ENCODE measurements around the gene PLD1. TPM values are rescaled to one million over a fixed set of nuclear protein-coding genes. Genes with fewer than 3 reads are reported as not detected.

Gene PLD1
- total and polyA plus RNA-seq, 11 donors: 12.3 to 106 (median 61.0) TPM

DNA sequence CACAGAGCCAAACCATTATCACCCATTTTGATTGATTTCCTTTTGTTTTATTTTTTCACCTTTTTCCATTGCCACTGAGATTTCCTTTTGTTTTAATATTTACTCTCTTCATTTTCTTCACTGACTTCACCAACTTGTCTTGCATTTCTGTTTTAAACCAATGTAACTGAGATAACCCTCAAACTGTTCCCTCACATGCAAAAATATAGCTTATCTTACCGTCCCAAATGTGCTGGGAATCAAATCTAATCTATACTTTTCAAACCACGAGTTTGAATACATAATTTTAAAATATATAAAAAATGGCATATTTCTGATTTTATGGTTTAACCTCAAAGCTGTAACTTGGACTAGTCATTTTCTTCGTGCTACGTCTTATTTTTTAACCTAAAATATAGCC lies 143.8 kb downstream of the PLD1 start:
- no peak overlapping the region for H3K4me3 ChIP-seq
- 90 to 94% (median 93%) methylated on average over 4 of the region's 4 CpGs for WGBS, 4 donors
- no peak for TF ChIP-seq POLR2A (IDR thresholded peaks at IDR 0.05)
- TF ChIP-seq, protein P1, sequence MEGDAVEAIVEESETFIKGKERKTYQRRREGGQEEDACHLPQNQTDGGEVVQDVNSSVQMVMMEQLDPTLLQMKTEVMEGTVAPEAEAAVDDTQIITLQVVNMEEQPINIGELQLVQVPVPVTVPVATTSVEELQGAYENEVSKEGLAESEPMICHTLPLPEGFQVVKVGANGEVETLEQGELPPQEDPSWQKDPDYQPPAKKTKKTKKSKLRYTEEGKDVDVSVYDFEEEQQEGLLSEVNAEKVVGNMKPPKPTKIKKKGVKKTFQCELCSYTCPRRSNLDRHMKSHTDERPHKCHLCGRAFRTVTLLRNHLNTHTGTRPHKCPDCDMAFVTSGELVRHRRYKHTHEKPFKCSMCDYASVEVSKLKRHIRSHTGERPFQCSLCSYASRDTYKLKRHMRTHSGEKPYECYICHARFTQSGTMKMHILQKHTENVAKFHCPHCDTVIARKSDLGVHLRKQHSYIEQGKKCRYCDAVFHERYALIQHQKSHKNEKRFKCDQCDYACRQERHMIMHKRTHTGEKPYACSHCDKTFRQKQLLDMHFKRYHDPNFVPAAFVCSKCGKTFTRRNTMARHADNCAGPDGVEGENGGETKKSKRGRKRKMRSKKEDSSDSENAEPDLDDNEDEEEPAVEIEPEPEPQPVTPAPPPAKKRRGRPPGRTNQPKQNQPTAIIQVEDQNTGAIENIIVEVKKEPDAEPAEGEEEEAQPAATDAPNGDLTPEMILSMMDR (IDR thresholded peaks at IDR 0.05): no peak
- ATAC-seq (no peak), DNase-seq (no peak)
- peaks cover 0 to 12% (median 0%) of the 10 kb centered on the region in 12 donors for H3K4me1 ChIP-seq
- no peak overlapping the region for H3K27ac ChIP-seq
- no peaks in the 10 kb centered on the region for H3K9me3 ChIP-seq
- intact Hi-C loops (cut with DNase I): no loop called here
- no peaks in the 10 kb centered on the region for H3K27me3 ChIP-seq
- peaks cover 0 to 95% (median 52%) of the 10 kb centered on the region in 9 donors for H3K36me3 ChIP-seq

DNA sequence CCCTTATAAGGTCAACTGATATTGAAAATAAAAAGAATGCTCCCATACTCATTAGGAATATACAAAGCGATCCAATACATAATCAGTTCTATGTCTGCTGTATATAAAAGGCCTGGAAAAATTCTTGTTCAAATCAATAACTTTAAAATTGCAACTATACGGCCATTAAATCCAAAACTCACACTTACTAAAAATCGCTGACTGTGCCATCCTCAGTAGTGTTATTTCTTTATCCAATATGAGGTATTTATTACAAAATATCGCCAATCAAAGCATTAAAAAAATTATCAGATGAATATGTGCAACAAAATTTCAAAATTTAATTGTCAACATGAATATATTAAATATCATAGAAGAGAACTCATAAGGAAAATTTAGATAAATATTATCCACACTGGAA lies 146.5 kb downstream of the PLD1 start:
- H3K36me3 ChIP-seq: peaks cover 0 to 97% (median 65%) of the 10 kb centered on the region in 9 donors
- H3K27me3 ChIP-seq: no peaks in the 10 kb centered on the region
- no peak overlapping the region for H3K27ac ChIP-seq
- H3K9me3 ChIP-seq: no peaks in the 10 kb centered on the region
- 94 to 98% (median 97%) methylated on average over 4 of the region's 4 CpGs for WGBS, 4 donors
- H3K4me3 ChIP-seq: no peak overlapping the region
- peaks cover 0 to 18% (median 3%) of the 10 kb centered on the region in 12 donors for H3K4me1 ChIP-seq
- ATAC-seq (no peak), DNase-seq (no peak)
- TF ChIP-seq POLR2A (IDR thresholded peaks at IDR 0.05): no peak
- TF ChIP-seq, protein P1 (IDR thresholded peaks at IDR 0.05): no peak
- intact Hi-C loops (cut with DNase I): no loop called here

DNA sequence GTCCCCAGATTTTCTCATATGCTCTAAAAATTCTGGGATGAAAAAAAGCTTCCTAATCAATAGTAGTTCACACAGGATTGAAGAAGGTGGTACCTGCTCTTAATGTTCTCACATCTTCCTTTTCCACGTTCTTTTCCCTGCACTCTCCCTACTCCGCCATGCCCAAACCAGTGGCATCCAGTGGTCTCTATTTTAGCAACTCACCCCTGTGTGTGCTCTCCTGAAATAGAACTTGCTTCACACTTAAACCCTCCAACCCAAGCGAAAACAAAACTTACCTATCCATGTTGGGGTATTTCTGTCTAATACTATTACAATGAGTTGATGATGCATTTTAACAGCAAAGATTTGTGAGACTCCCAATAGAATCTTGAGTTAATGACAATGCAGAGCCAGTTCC lies 148.8 kb downstream of the PLD1 start:
- no peak for TF ChIP-seq POLR2A (IDR thresholded peaks at IDR 0.05)
- TF ChIP-seq, protein P1 (IDR thresholded peaks at IDR 0.05): no peak
- H3K36me3 ChIP-seq: peaks cover 0 to 97% (median 66%) of the 10 kb centered on the region in 9 donors
- no peaks in the 10 kb centered on the region for H3K9me3 ChIP-seq
- 67 to 77% (median 74%) methylated on average over 3 of the region's 3 CpGs for WGBS, 4 donors
- ATAC-seq: peak in 1 of 4 donors; percentile 76
- peaks cover 0 to 17% (median 3%) of the 10 kb centered on the region in 12 donors for H3K4me1 ChIP-seq
- peak overlapping the region in 1 of 12 donors; percentile 60 for H3K27ac ChIP-seq
- no peak for DNase-seq
- no peaks in the 10 kb centered on the region for H3K27me3 ChIP-seq
- intact Hi-C loops (cut with DNase I): no loop called here
- H3K4me3 ChIP-seq: no peak overlapping the region

- peak in 1 of 4 donors; percentile 73 for ATAC-seq
- 46 to 57% (median 51%) methylated on average over 3 of the region's 3 CpGs for WGBS, 4 donors
- Histone ChIP-seq H3K27me3 (no peaks in the 10 kb centered on the region), H3K27ac (peak overlapping the region in 9 of 12 donors; percentile 2 to 60 (median 33)), H3K9me3 (no peaks in the 10 kb centered on the region), H3K36me3 (peaks cover 0 to 89% (median 59%) of the 10 kb centered on the region in 9 donors), H3K4me3 (no peak overlapping the region), H3K4me1 (peaks cover 0 to 25% (median 5%) of the 10 kb centered on the region in 12 donors)
- DNase-seq: no peak
- intact Hi-C loops (cut with DNase I): no loop called here
- TF ChIP-seq POLR2A (IDR thresholded peaks at IDR 0.05): no peak
- TF ChIP-seq, protein P1 (IDR thresholded peaks at IDR 0.05): no peak
Observed at GRCh38 chr3:171660188-171660587, 150.1 kb downstream of the PLD1 start.

Data from heart left ventricle (tissue), 16 donors.